IMR-90 (cell line): ENCODE results near the gene NCAM1. TPM values are rescaled to one million over a fixed set of nuclear protein-coding genes. Genes with fewer than 3 reads are reported as not detected.

Experiments used
- ATAC-seq: fragments of 200-7000 bp; cut with Tn5 transposase; 2 replicates; pipeline ENCODE4 v1.9.1; 2020; ENCODE audit warnings: low read depth, mild to moderate bottlenecking, moderate library complexity
- BruUV-seq: library from RNA; stranded (reverse); fragments of 400-500 nt; replicated peaks from 2 replicates; lab custom pipeline; 2021; lab: Mats Ljungman, UMichigan
- CTCF ChIA-PET: fragments of 300-600 bp; formaldehyde crosslinking; extraction: SDS; loops from one replicate; lab custom pipeline; 2021; ENCODE audit warnings: antibody characterized with exemption; lab: Yijun Ruan, JAX
- POLR2A ChIA-PET: fragments of 300-600 bp; sonication (Branson Sonifier 250); formaldehyde crosslinking; loops from one replicate; lab custom pipeline; 2022; ENCODE audit warnings: antibody characterized with exemption; ENCODE audit not compliant: unreplicated experiment; lab: Charles Lee
- DNase-seq: peaks from one replicate; pipeline ENCODE4 v3.0.0; 2013
- H2AFZ ChIP-seq: replicated peaks from 2 replicates; pipeline ENCODE3; 2013; ENCODE audit warnings: low read length, mild to moderate bottlenecking; ENCODE audit not compliant: poor library complexity
- H2AK5ac ChIP-seq: 2 replicates; pipeline ENCODE4 v1.6.1; 2013; ENCODE audit warnings: low read depth, low read length, inconsistent platforms
- H2AK9ac ChIP-seq: replicated peaks from 2 replicates; pipeline ENCODE3; 2013; ENCODE audit warnings: mild to moderate bottlenecking, low read depth, low read length, moderate library complexity; ENCODE audit not compliant: poor library complexity
- H2BK120ac ChIP-seq: 2 replicates; pipeline ENCODE4 v1.6.1; 2013; ENCODE audit warnings: low read depth, low read length, inconsistent platforms
- H2BK15ac ChIP-seq: 3 replicates; pipeline ENCODE4 v1.6.1; 2013; ENCODE audit warnings: low read depth, low read length, inconsistent platforms
- H2BK20ac ChIP-seq: 2 replicates; pipeline ENCODE4 v1.6.1; 2013; ENCODE audit warnings: low read depth, mild to moderate bottlenecking, inconsistent platforms, low read length, moderate library complexity
- H2BK5ac ChIP-seq: 2 replicates; pipeline ENCODE4 v1.6.1; 2013; ENCODE audit warnings: mild to moderate bottlenecking, low read depth, low read length, inconsistent platforms; ENCODE audit not compliant: poor library complexity, severe bottlenecking
- H3K14ac ChIP-seq: replicated peaks from 2 replicates; pipeline ENCODE4 v1.6.1; 2013; ENCODE audit warnings: low read depth, low read length, inconsistent platforms
- H3K18ac ChIP-seq: 2 replicates; pipeline ENCODE4 v1.6.1; 2013; ENCODE audit warnings: low read depth, low read length, control low read depth
- H3K23ac ChIP-seq: 2 replicates; pipeline ENCODE4 v1.6.1; 2013; ENCODE audit warnings: low read depth, low read length, inconsistent platforms
- H3K27ac ChIP-seq: 2 replicates; pipeline ENCODE4 v1.5.1; 2013; ENCODE audit warnings: mild to moderate bottlenecking, control low read depth, low read length; ENCODE audit not compliant: insufficient read depth
- H3K27me3 ChIP-seq: 2 replicates; pipeline ENCODE4 v1.6.1; 2013; ENCODE audit warnings: low read length; ENCODE audit not compliant: control insufficient read depth, insufficient read depth
- H3K36me3 ChIP-seq: 2 replicates; pipeline ENCODE4 v1.6.1; 2013; ENCODE audit warnings: low read length, mixed read lengths; ENCODE audit not compliant: control insufficient read depth, insufficient read depth
- H3K4ac ChIP-seq: 2 replicates; pipeline ENCODE4 v1.6.1; 2013; ENCODE audit warnings: low read depth, low read length, inconsistent platforms
- H3K4me1 ChIP-seq: 2 replicates; pipeline ENCODE4 v1.6.1; 2013; ENCODE audit warnings: low read length, mixed read lengths; ENCODE audit not compliant: control insufficient read depth, insufficient read depth
- H3K4me2 ChIP-seq: 2 replicates; pipeline ENCODE4 v1.6.1; 2013; ENCODE audit warnings: low read depth, mild to moderate bottlenecking, control low read depth, low read length, moderate library complexity
- H3K4me3 ChIP-seq: 2 replicates; pipeline ENCODE4 v1.5.1; 2013; ENCODE audit warnings: low read depth, mild to moderate bottlenecking, control low read depth, low read length, moderate library complexity; ENCODE audit not compliant: insufficient read depth
- H3K56ac ChIP-seq: 2 replicates; pipeline ENCODE4 v1.6.1; 2013; ENCODE audit warnings: low read length, inconsistent platforms; ENCODE audit not compliant: insufficient read depth; ENCODE audit errors: extremely low read depth
- H3K79me1 ChIP-seq, 2 experiments: 2 replicates each; pipeline ENCODE4 v1.6.1; 2013; ENCODE audit warnings: low read length in 2 of 2, inconsistent platforms in 1 of 2, low read depth in 1 of 2
- H3K9ac ChIP-seq: 2 replicates; pipeline ENCODE4 v1.6.1; 2013; ENCODE audit warnings: low read depth, low read length, control low read depth
- H3K9me1 ChIP-seq: 2 replicates; pipeline ENCODE4 v1.6.1; 2013; ENCODE audit warnings: low read length, inconsistent platforms; ENCODE audit not compliant: insufficient read depth
- H3K9me3 ChIP-seq: 2 replicates; pipeline ENCODE4 v1.6.1; 2013; ENCODE audit warnings: low read length; ENCODE audit not compliant: control insufficient read depth, insufficient read depth
- H4K20me1 ChIP-seq: 2 replicates; pipeline ENCODE4 v1.6.1; 2013; ENCODE audit warnings: low read length, inconsistent platforms; ENCODE audit not compliant: insufficient read depth
- H4K5ac ChIP-seq: 2 replicates; pipeline ENCODE4 v1.6.1; 2013; ENCODE audit warnings: mild to moderate bottlenecking, low read depth, low read length, control low read depth
- H4K8ac ChIP-seq, 2 experiments: 2 replicates each; pipeline ENCODE4 v1.6.1; 2013; ENCODE audit warnings: low read depth in 2 of 2, low read length in 2 of 2, control low read depth in 1 of 2, inconsistent platforms in 1 of 2
- H4K91ac ChIP-seq: 2 replicates; pipeline ENCODE4 v1.6.1; 2013; ENCODE audit warnings: low read depth, low read length, inconsistent platforms; ENCODE audit not compliant: insufficient read depth
- BHLHE40 ChIP-seq: fragments of 150-350 bp; IDR thresholded peaks from 2 replicates; pipeline ENCODE4 v1.6.1; 2016; ENCODE audit warnings: mild to moderate bottlenecking, low read depth, low read length
- CEBPB ChIP-seq: IDR thresholded peaks from 2 replicates; pipeline ENCODE4 v1.6.1; 2012; ENCODE audit warnings: low read depth, low read length, improper control_type of control experiment
- CHD1 ChIP-seq: IDR thresholded peaks from 2 replicates; pipeline ENCODE4 v1.6.1; 2012; ENCODE audit warnings: low read depth, low read length, improper control_type of control experiment
- CTCF ChIP-seq: conservative IDR thresholded peaks from 2 replicates; pipeline ENCODE4 v1.5.1; 2012; ENCODE audit warnings: mild to moderate bottlenecking, low read depth, low read length, improper control_type of control experiment
- ELK1 ChIP-seq: fragments of 150-350 bp; IDR thresholded peaks from 2 replicates; pipeline ENCODE4 v1.6.1; 2016; ENCODE audit warnings: low read depth, mild to moderate bottlenecking, low read length, moderate library complexity, borderline replicate concordance
- FOS ChIP-seq: fragments of 150-350 bp; IDR thresholded peaks from 2 replicates; pipeline ENCODE4 v1.6.1; 2016; ENCODE audit warnings: low read depth, low read length
- MAFK ChIP-seq: IDR thresholded peaks from 2 replicates; pipeline ENCODE4 v1.6.1; 2012; ENCODE audit warnings: low read depth, low read length, improper control_type of control experiment
- MAZ ChIP-seq: IDR thresholded peaks from 2 replicates; pipeline ENCODE4 v1.6.1; 2012; ENCODE audit warnings: low read depth, mild to moderate bottlenecking, low read length, improper control_type of control experiment, moderate library complexity, borderline replicate concordance
- MXI1 ChIP-seq: IDR thresholded peaks from 2 replicates; pipeline ENCODE4 v1.6.1; 2012; ENCODE audit warnings: low read depth, mild to moderate bottlenecking, low read length, moderate library complexity, borderline replicate concordance
- NFE2L2 ChIP-seq: fragments of 150-350 bp; IDR thresholded peaks from 2 replicates; pipeline ENCODE4 v1.6.1; 2016; ENCODE audit warnings: low read depth, mild to moderate bottlenecking, low read length
- POLR2A ChIP-seq: IDR thresholded peaks from 2 replicates; pipeline ENCODE4 v1.6.1; 2012; ENCODE audit warnings: mild to moderate bottlenecking, low read depth, low read length
- RAD21 ChIP-seq: IDR thresholded peaks from 2 replicates; pipeline ENCODE4 v1.6.1; 2012; ENCODE audit warnings: low read length, improper control_type of control experiment
- RCOR1 ChIP-seq: IDR thresholded peaks from 2 replicates; pipeline ENCODE4 v1.6.1; 2012; ENCODE audit warnings: mild to moderate bottlenecking, low read length, improper control_type of control experiment; ENCODE audit not compliant: insufficient replicate concordance
- RFX5 ChIP-seq: IDR thresholded peaks from 2 replicates; pipeline ENCODE4 v1.8.0; 2012; ENCODE audit warnings: low read depth, mild to moderate bottlenecking, low read length, moderate library complexity
- SMC3 ChIP-seq: fragments of 150-350 bp; IDR thresholded peaks from 2 replicates; pipeline ENCODE4 v1.6.1; 2016; ENCODE audit warnings: low read depth, mild to moderate bottlenecking, antibody characterized with exemption, low read length, moderate library complexity
- USF2 ChIP-seq: fragments of 150-350 bp; IDR thresholded peaks from 2 replicates; pipeline ENCODE4 v1.6.1; 2017; ENCODE audit warnings: mild to moderate bottlenecking, antibody characterized with exemption, low read length, low read depth
- WGBS, 2 experiments: methylation state at CpG; one replicate each; pipeline versions ENCODE4 v1.1.5 to v1.1.7; 2013; ENCODE audit warnings: missing lambda C conversion rate in 2 of 2; ENCODE audit not compliant: insufficient read length in 1 of 2; ENCODE audit errors: extremely low coverage in 2 of 2; 5-methylcytosine and 5-hydroxymethylcytosine counted together
- dilution Hi-C: fragments of 300-500 bp; cut with HindIII; formaldehyde crosslinking; loops from one replicate; pipeline ENCODE4 v1.14.3; 2018; ENCODE audit warnings: low sequenced_read_pairs; ENCODE audit not compliant: unreplicated experiment
- in situ Hi-C: fragments of 300-500 bp; cut with MboI; formaldehyde crosslinking; loops from 3 replicates; pipeline ENCODE4 v1.14.3; 2019; ENCODE audit warnings: low sequenced_read_pairs, inconsistent platforms, mixed read lengths
- intact Hi-C: fragments of 100-400 bp; cut with micrococcal nuclease; formaldehyde crosslinking; loops from 2 replicates; pipeline ENCODE4 v1.10.0; 2022
- polyA plus RNA-seq, 3 experiments: library from polyadenylated mRNA; depleted of rRNA; stranded (reverse); fragments of >200 nt; gene quantifications; 2 replicates each; pipeline ENCODE4 v1.2.3, GENCODE V29; 2012; ENCODE audit warnings: low replicate concordance in 1 of 3
- total RNA-seq: library from RNA; depleted of rRNA; stranded (reverse); fragments of >200 nt; gene quantifications from 2 replicates; pipeline ENCODE4 v1.2.3, GENCODE V29; 2012

Gene NCAM1
- total and polyA plus RNA-seq, 2 of the 4 experiments (the other 2 are of a cell fraction), result 0.09 to 0.18 TPM

- H3K4ac ChIP-seq, result 0 out of 2 replicates have a peak overlapping the region, but pooled peaks have one; percentile 36
- H3K56ac ChIP-seq, result peak overlapping the region; percentile 29; the same call in 1 of the 2 replicates
- no peak overlapping the region for H2BK5ac ChIP-seq
- no peak overlapping the region for H2BK15ac ChIP-seq
- in situ Hi-C loops (loop anchor here (5.0 kb wide), 1 partner anchor 418 kb away; no protein-coding TSS in a partner anchor), dilution Hi-C loops (no loop called here), intact Hi-C loops (loop anchor here (2.0 kb wide), 2 partner anchors 27 to 417 kb away; no protein-coding TSS in a partner anchor)
- TF ChIP-seq SMC3 (no peak), RCOR1 (no peak), MXI1 (no peak), FOS (no peak), RAD21 (no peak), USF2 (no peak), CTCF (no peak), CEBPB (no peak), NFE2L2 (no peak), CHD1 (no peak), BHLHE40 (no peak), RFX5 (no peak), ELK1 (no peak), POLR2A (no peak), MAFK (no peak), MAZ (no peak)
- no peak overlapping the region for H2AK9ac ChIP-seq
- H3K18ac ChIP-seq, result no peak overlapping the region
- peak overlapping the region; percentile 47; the same call in 1 of the 2 replicates for H3K9ac ChIP-seq
- H2BK120ac ChIP-seq, result no peak overlapping the region
- peaks cover 3 to 10% of the 10 kb centered on the region in 2 experiments; a peak in 2 of 4 replicates for H3K79me1 ChIP-seq
- H3K9me3 ChIP-seq, result no peaks in the 10 kb centered on the region
- POLR2A ChIA-PET, result no interaction called here
- H3K14ac ChIP-seq, result 0 out of 2 replicates have a peak overlapping the region, but pooled peaks have one; percentile 68
- H3K36me3 ChIP-seq, result no peaks in the 10 kb centered on the region
- H3K9me1 ChIP-seq, result no peaks in the 10 kb centered on the region; the same call in 1 of the 2 replicates
- peak overlapping the region; percentile 49 for H3K4me3 ChIP-seq
- CTCF ChIA-PET, result interaction anchor here (0.6 to 2.8 kb wide), 3 partner anchors 20 to 431 kb away, joined by 3 to 7 read pairs (median 3); no protein-coding TSS in a partner anchor
- H4K20me1 ChIP-seq, result no peaks in the 10 kb centered on the region
- H4K5ac ChIP-seq, result no peak overlapping the region
- no peak overlapping the region for H3K23ac ChIP-seq
- peak overlapping the region; percentile 27; the same call in 1 of the 2 replicates for H3K27ac ChIP-seq
- no peak for ATAC-seq
- H4K91ac ChIP-seq, result no peak overlapping the region
- no peak overlapping the region for H2AK5ac ChIP-seq
- H2AFZ ChIP-seq, result peak overlapping the region; percentile 95
- no peak overlapping the region for H2BK20ac ChIP-seq
- H3K27me3 ChIP-seq, result no peaks in the 10 kb centered on the region
- H3K4me2 ChIP-seq, result peak overlapping the region; percentile 94
- WGBS, 2 experiments, result 3% methylated on average over 8 of the region's 9 CpGs; no CpG with 5 or more reads in 1 of the 2 experiments
- BruUV-seq, result no TSS peak
- no peak for DNase-seq
- H4K8ac ChIP-seq, result peak overlapping the region; percentile 59 to 76; a peak in 2 of 4 replicates
- H3K4me1 ChIP-seq, result no peaks in the 10 kb centered on the region; the same call in none of the 2 replicates
Observed at GRCh38 chr11:113314065-113314388, 352.8 kb downstream of the NCAM1 start.
